ENCODE data around the gene SIRT4.

SIRT4 gene

DNA sequence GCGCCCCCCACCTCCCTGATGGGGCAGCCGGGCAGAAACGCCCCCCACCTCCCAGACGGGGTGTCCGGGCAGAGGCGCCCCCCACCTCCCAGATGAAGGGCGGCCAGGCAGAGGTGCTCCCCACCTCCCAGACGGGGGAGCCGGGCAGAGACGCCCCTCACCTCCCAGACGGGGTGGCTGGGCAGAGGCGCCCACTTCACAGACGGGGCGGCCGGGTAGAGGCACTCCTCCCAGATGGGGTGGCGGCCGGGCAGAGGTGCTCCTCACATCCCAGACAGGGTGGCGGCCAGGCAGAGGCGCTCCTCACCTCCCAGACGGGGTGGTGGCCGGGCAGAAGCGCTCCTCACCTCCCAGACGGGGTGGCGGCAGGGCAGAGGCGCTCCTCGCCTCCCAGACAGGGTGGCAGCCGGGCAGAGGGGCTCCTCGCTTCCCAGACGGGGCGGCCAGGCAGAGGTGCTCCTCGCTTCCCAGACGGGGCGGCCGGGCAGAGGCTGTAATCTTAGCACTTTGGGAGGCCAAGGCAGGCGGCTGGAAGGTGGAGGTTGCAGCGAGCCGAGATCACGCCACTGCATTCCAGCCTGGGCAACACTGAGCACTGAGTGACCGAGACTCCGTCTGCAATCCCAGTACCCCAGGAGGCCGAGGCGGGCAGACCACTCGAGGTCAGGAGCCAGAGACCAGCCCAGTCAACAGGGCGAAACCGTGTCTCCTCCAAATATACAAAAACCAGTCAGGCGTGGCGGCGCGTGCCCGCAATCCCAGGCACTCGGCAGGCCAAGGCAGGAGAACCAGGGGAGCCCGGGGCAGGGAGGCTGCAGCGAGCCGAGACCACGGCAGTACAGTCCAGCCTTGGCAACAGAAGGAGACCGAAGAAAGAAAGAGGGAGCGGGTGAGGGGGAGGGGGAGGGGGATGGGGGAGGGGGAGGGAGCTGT, 23.7 kb upstream of the SIRT4 start:
- in situ Hi-C loops (cut with HindIII; ENCODE audit: low sequenced_read_pairs), result no loop called here

DNA sequence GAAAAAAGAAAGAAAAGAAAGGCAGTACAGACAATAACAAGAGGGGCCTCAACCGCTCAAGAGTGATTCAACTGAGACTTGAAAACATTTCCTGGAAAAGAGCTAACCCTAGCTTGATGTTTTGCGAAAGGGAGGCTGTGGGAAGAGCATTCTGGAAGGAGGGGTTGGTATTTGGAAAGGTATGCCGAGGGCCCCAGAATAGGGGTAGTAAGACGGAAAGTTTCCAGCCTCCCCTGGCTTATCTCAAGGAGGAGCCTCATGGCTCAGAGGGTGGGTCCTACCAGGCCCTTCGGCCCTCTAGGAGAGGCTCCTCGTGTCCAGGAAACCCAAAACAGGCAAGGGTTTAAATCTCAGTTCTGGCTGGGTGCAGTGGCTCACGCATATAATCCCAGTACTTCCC, 18.8 kb upstream of the SIRT4 start:
- in situ Hi-C loops (cut with HindIII; ENCODE audit: low sequenced_read_pairs), result no loop called here

GRCh38 chr12:120284381-120284780, 17.7 kb upstream of the SIRT4 start:
- in situ Hi-C loops (cut with HindIII; ENCODE audit: low sequenced_read_pairs), result no loop called here

- in situ Hi-C loops (cut with HindIII; ENCODE audit: low sequenced_read_pairs), result no loop called here
Measured at GRCh38 chr12:120286768-120287490, 15.2 kb upstream of the SIRT4 start.

- in situ Hi-C loops (cut with HindIII; ENCODE audit: low sequenced_read_pairs), result no loop called here
Measured at GRCh38 chr12:120287491-120287890, 14.6 kb upstream of the SIRT4 start.

DNA sequence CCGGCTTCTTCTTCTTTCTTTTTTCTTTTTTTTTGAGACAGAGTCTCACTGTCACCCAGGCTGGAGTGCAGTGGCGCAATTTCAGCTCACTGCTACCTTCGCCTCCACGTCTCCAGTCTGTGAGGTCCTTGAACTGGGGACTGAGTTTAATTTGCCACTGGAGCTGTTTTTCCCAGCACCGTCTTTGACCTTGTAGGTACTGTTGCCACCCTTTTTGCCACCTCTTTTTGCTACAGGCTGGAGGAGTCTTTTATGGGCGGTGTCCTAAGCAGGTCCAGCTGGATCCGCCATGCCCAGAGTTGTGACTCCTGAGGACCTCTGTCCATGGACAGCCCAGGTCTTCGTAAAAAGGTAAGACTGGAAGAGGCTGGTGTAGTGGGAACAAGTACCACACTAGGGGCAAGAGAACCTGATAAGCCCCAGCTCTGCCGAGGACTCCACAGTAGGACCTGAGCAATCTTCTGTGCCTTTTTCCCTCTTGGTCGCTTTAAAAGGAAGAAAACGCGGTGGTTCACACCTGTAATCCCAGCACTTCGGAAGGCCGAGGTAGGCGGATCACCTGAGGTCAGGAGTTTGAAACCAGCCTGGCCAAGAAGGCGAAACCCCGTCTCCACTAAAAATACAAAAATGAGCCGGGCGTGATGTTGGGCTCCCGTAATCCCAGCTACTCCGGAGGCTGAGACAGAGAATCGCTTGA, 11.4 kb upstream of the SIRT4 start:
- in situ Hi-C loops (cut with HindIII; ENCODE audit: low sequenced_read_pairs), result no loop called here

DNA sequence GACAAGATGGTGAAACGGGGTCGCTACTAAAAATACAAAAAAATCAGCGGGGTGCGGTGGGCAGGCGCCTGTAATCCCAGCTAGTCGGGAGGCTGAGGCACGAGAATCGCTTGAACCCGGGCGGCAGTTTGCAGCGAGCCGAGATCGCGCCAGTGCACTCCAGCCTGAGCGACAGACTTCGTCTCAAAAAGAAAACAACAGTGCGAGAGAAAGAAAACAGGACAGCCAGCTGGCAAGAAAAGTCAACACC, 9.8 kb upstream of the SIRT4 start:
- in situ Hi-C loops (cut with HindIII; ENCODE audit: low sequenced_read_pairs), result no loop called here

- in situ Hi-C loops (cut with HindIII; ENCODE audit: low sequenced_read_pairs), result no loop called here
Measured at GRCh38 chr12:120292661-120293531, 9.2 kb upstream of the SIRT4 start, which contains the start of gene RNU4-1. Gene RNU4-1, minus strand, starts transcription at chr12:120293237.

GRCh38 chr12:120314220-120314619, 12.1 kb downstream of the SIRT4 start:
- in situ Hi-C loops (cut with HindIII; ENCODE audit: low sequenced_read_pairs), result no loop called here

DNA sequence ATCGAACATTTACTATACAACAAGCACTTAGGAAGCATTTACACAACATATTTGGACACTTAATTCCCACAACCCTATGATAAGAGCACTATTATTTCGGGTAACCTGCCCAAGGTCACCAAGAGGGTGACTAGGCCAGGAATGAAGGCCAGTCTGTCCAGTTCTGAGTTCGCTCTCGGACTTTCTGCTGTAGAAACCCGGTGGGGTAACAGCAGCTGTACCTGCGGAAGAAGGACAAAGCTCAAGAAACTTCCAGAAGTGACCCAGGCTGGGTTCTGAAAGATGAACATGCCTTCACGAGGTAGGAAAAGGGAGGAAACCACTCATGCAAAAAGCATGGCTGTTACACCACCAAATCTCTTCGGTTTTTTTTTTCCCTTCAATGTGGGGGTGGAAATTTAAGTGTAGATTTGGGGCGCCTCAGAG, 14.7 kb downstream of the SIRT4 start:
- in situ Hi-C loops (cut with HindIII; ENCODE audit: low sequenced_read_pairs), result no loop called here

DNA sequence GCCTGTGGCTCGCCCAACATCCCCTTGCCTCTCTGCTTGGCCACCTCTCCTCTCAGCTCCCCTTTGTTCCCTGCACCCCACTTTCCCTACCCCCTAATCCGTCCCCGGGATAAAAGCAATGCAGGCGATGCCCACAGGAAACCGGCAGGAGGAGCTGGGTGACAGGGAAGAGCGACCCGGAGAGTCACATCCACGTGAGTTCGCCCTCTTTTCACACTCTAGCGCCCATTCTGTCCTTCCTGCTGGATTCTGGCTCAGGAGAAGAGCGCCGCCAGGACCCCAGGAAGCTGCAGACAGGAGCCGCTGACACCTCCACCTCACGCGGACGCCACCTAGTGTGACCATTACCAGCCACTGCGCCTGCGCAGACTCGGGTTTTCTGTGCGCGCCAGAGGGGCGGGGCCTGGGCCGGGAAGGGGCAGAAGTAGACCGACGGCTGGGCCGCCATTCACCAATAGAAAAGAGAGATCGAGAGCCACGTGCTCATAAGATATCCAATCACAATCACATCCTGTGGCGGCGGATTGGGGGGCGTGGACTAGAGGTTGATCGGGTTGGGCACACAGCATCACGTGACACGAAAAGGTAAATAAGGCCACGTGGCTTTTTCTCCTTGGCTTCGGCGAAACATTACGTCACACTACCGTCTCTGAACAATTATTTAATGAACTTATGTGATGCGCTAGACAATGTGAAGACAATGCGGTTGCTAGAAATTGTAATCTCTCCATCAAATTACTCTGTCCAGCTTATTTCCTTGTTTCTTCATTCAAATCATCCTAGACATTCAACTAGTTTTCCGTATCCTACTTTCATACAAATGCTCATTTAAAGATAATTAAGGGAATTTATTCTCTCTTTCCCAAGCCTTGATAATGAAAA, 15.3 kb downstream of the SIRT4 start:
- in situ Hi-C loops (cut with HindIII; ENCODE audit: low sequenced_read_pairs), result no loop called here

DNA sequence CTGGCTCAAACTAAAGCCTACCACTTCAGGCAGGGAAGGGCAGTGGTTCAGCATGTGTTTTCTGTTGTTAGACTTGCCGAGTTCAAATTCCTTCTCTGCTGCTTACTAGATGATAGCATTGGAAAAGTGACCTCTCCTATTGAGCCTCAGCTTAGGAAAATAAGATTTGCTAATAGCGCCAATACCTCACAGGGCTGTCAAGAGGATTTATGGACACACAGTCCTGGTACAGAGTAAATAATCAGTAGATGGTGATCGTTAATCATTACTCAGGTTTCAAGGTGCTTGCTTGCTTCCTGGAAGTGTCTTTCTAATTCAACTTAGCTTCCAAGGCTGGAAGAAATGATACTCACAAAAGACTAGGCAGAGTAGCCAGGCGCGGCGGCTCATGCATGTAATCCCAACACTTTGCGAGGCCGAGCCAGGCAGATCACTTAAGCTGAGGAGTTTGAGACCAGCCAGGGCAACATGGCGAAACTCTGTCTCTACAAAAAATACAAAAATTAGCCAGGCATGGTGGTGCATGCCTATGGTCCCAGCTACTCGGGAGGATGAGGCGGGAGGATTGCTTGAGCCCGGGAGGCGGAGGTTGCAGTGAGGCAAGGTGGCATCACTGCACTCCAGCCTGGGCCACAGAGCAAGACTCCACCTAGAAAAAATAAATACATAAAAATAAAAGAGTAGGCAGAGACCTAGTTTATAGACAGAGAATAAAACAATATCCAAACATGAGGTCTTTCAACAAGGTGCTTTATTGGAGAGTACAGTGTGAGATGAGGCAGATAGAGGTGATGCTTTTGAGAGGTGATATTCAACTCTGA, 19.5 kb downstream of the SIRT4 start:
- in situ Hi-C loops (cut with HindIII; ENCODE audit: low sequenced_read_pairs), result no loop called here

DNA sequence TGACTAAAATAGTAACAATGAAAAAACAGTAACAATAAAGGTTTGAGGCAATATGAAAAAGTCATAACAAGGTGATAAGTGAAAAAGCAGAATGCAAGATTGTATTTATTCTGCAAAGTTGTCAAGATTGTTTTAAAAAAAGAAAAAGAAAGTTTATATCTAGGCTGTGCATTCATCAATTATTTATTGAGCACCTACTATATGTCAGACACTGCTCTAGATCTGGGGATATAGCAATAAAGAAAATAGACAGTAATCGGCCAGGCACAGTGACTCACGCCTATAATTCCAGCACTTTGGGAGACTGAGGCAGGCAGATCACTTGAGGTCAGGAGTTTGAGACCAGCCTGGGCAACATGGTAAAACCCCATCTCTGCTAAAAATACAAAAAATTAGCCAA, 21.7 kb downstream of the SIRT4 start:
- in situ Hi-C loops (cut with HindIII; ENCODE audit: low sequenced_read_pairs), result no loop called here

DNA sequence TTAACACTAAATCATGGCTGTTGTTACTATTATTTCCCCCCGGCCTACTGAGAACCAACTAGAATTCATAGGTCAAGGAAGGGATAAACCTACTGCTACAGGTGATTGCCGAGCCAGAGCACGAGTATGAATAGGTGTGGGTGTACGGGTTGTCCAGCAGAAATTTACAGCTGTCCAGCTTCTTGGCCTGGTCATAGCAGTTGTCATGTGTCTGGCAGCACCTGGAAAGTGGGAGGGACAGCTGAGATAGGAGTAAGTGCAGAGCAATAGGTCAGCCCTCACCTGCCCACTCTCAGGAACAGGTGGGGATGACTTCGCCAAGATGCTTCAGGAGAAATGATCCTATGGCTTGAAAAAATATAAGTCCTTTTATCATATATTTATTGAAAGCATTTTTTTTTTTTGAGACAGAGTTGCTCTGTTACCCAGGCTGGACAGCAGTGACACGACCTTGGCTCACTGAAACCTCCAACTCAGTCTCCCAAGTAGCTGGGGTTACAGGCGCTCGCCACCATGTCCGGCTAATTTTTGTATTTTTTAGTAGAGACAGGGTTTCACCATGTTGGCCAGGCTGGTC, 22.8 kb downstream of the SIRT4 start:
- in situ Hi-C loops (cut with HindIII; ENCODE audit: low sequenced_read_pairs), result no loop called here

- in situ Hi-C loops (cut with HindIII; ENCODE audit: low sequenced_read_pairs), result no loop called here
Measured at GRCh38 chr12:120327593-120327992, 25.5 kb downstream of the SIRT4 start, which contains the start of gene PLA2G1B. Gene PLA2G1B, minus strand, starts transcription at chr12:120327779. Its CDS starts 26 bp downstream, at chr12:120327753.

GRCh38 chr12:120328228-120328627, 26.1 kb downstream of the SIRT4 start:
- in situ Hi-C loops (cut with HindIII; ENCODE audit: low sequenced_read_pairs), result no loop called here

GRCh38 chr12:120331390-120331789, 29.3 kb downstream of the SIRT4 start:
- in situ Hi-C loops (cut with HindIII; ENCODE audit: low sequenced_read_pairs), result no loop called here

DNA sequence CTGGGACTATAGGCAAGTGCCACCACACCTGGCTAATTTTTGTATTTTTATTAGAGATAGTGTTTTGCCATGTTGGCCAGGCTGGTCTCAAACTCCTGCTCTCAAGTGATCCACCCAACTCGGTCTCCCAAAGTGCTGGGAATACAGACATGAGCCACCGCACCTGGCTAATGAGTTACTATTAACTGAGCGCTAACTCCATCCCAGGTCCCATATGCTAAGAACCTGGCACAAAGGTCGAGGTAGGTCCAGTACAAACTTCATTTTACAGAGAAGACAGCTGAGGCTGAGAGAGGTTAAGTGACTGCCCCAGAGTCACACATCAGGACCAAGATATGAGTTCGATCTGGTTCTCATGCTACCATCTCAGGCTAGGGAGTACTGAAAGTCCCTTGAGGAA, 29.9 kb downstream of the SIRT4 start:
- in situ Hi-C loops (cut with HindIII; ENCODE audit: low sequenced_read_pairs), result no loop called here
